ENCODE measurements around the gene STIM1.

GRCh38 chr11:3981084-3981633 is 125.7 kb downstream of the STIM1 start:
- TF ChIP-seq, protein P1, sequence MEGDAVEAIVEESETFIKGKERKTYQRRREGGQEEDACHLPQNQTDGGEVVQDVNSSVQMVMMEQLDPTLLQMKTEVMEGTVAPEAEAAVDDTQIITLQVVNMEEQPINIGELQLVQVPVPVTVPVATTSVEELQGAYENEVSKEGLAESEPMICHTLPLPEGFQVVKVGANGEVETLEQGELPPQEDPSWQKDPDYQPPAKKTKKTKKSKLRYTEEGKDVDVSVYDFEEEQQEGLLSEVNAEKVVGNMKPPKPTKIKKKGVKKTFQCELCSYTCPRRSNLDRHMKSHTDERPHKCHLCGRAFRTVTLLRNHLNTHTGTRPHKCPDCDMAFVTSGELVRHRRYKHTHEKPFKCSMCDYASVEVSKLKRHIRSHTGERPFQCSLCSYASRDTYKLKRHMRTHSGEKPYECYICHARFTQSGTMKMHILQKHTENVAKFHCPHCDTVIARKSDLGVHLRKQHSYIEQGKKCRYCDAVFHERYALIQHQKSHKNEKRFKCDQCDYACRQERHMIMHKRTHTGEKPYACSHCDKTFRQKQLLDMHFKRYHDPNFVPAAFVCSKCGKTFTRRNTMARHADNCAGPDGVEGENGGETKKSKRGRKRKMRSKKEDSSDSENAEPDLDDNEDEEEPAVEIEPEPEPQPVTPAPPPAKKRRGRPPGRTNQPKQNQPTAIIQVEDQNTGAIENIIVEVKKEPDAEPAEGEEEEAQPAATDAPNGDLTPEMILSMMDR (IDR thresholded peaks at IDR 0.05): no peak
- no peak for TF ChIP-seq POLR2A (IDR thresholded peaks at IDR 0.05)

Data from Peyer's patch (tissue), 4 donors.